WTC11 (cell line): ENCODE measurements around the gene ANO2. TPM values are rescaled to one million over a fixed set of nuclear protein-coding genes. Genes with fewer than 3 reads are reported as not detected.

ENCODE experiments used
- ATAC-seq: fragments of 200-7000 bp; cut with Tn5 transposase; 2 replicates; pipeline ENCODE4 v1.10.0; 2021; ENCODE audit warnings: mild to moderate bottlenecking, moderate library complexity
- CTCF ChIA-PET: fragments of 300-600 bp; sonication (Branson Sonifier 250); formaldehyde crosslinking; loops from one replicate; lab custom pipeline; 2021; ENCODE audit warnings: antibody characterized with exemption; lab: Charles Lee
- POLR2A ChIA-PET: fragments of 350-600 bp; sonication (Branson Sonifier 250); formaldehyde crosslinking; loops from one replicate; lab custom pipeline; 2021; ENCODE audit warnings: antibody characterized with exemption; lab: Charles Lee
- DNase-seq: peaks from one replicate; pipeline ENCODE4 v3.0.0; 2021; ENCODE audit warnings: low spot score
- H3K27ac Mint-ChIP-seq: 2 replicates; pipeline ENCODE4 v1.8.0; 2021; ENCODE audit warnings: mixed read lengths
- H3K27me3 Mint-ChIP-seq: 2 replicates; pipeline ENCODE4 v1.8.0; 2021; ENCODE audit warnings: low read depth, mild to moderate bottlenecking, moderate library complexity, mixed read lengths
- H3K36me3 Mint-ChIP-seq: 2 replicates; pipeline ENCODE4 v1.8.0; 2021; ENCODE audit warnings: mixed read lengths
- H3K4me1 Mint-ChIP-seq: 2 replicates; pipeline ENCODE4 v1.8.0; 2022; ENCODE audit warnings: mixed read lengths
- H3K4me3 Mint-ChIP-seq: 2 replicates; pipeline ENCODE4 v1.8.0; 2021; ENCODE audit warnings: mild to moderate bottlenecking, moderate library complexity, mixed read lengths
- H3K9me3 Mint-ChIP-seq: 2 replicates; pipeline ENCODE4 v1.8.0; 2021; ENCODE audit warnings: mixed read lengths
- CREB1 ChIP-seq: sonication (generic); formaldehyde crosslinking; IDR thresholded peaks from 2 replicates; pipeline ENCODE4 v1.8.0; 2023; ENCODE audit warnings: mild to moderate bottlenecking, missing genetic modification reagents
- CREM ChIP-seq: sonication (generic); formaldehyde crosslinking; IDR thresholded peaks from 2 replicates; pipeline ENCODE4 v1.8.1; 2022; ENCODE audit warnings: mild to moderate bottlenecking, missing genetic modification reagents, moderate library complexity
- ELF4 ChIP-seq: sonication (generic); formaldehyde crosslinking; IDR thresholded peaks from 2 replicates; pipeline ENCODE4 v1.8.1; 2022; ENCODE audit warnings: low read depth, mild to moderate bottlenecking, moderate library complexity, missing genetic modification reagents
- FOXJ3 ChIP-seq: sonication (generic); formaldehyde crosslinking; IDR thresholded peaks from 2 replicates; pipeline ENCODE4 v1.9.0; 2021; ENCODE audit warnings: missing genetic modification reagents, mild to moderate bottlenecking, borderline replicate concordance
- FOXK1 ChIP-seq: sonication (generic); formaldehyde crosslinking; IDR thresholded peaks from 2 replicates; pipeline ENCODE4 v1.8.0; 2022; ENCODE audit warnings: mild to moderate bottlenecking, moderate library complexity, missing genetic modification reagents
- RORB ChIP-seq: fragments of 250-450 bp; sonication (Bioruptor Pico); IDR thresholded peaks from 2 replicates; pipeline ENCODE4 v1.9.0; 2021; ENCODE audit warnings: mild to moderate bottlenecking
- SMAD3 ChIP-seq: sonication (generic); formaldehyde crosslinking; IDR thresholded peaks from 2 replicates; pipeline ENCODE4 v1.8.0; 2022; ENCODE audit warnings: missing genetic modification reagents, mild to moderate bottlenecking, borderline replicate concordance
- ZBTB21 ChIP-seq: sonication (generic); formaldehyde crosslinking; IDR thresholded peaks from 2 replicates; pipeline ENCODE4 v1.8.1; 2023; ENCODE audit warnings: mild to moderate bottlenecking, missing genetic modification reagents, borderline replicate concordance
- ZNF121 ChIP-seq: sonication (generic); formaldehyde crosslinking; IDR thresholded peaks from 2 replicates; pipeline ENCODE4 v1.8.0; 2023; ENCODE audit warnings: missing genetic modification reagents
- ZNF396 ChIP-seq: fragments of 250-450 bp; sonication (Bioruptor Pico); IDR thresholded peaks from 2 replicates; pipeline ENCODE4 v1.8.0; 2021; ENCODE audit warnings: mild to moderate bottlenecking, moderate library complexity, borderline replicate concordance
- total RNA-seq: library from RNA; stranded (reverse); gene quantifications from 3 replicates; pipeline ENCODE4 v1.2.3, GENCODE V29; 2021
- TF ChIP-seq, protein P1 (sequence below): sonication (generic); formaldehyde crosslinking; IDR thresholded peaks from 2 replicates; pipeline ENCODE4 v1.8.1; 2023; ENCODE audit warnings: mild to moderate bottlenecking, moderate library complexity, missing genetic modification reagents
- TF ChIP-seq, protein P2 (sequence below): sonication (generic); formaldehyde crosslinking; conservative IDR thresholded peaks from 2 replicates; pipeline ENCODE4 v1.8.1; 2022; ENCODE audit warnings: mild to moderate bottlenecking, missing genetic modification reagents
- TF ChIP-seq, protein P3 (sequence below): sonication (generic); formaldehyde crosslinking; IDR thresholded peaks from 2 replicates; pipeline ENCODE4 v1.8.0; 2023; ENCODE audit warnings: missing genetic modification reagents, mild to moderate bottlenecking, borderline replicate concordance
- TF ChIP-seq, protein P4 (sequence below): sonication (generic); formaldehyde crosslinking; IDR thresholded peaks from 2 replicates; pipeline ENCODE4 v1.8.0; 2022; ENCODE audit warnings: mild to moderate bottlenecking, missing genetic modification reagents
- TF ChIP-seq, protein P5 (sequence below): fragments of 250-450 bp; sonication (Bioruptor Pico); IDR thresholded peaks from 2 replicates; pipeline ENCODE4 v1.9.0; 2021; ENCODE audit warnings: moderate library complexity, mild to moderate bottlenecking, inconsistent platforms, borderline replicate concordance
- TF ChIP-seq, protein P6 (sequence below): sonication (generic); formaldehyde crosslinking; IDR thresholded peaks from 2 replicates; pipeline ENCODE4 v1.8.1; 2022; ENCODE audit warnings: mild to moderate bottlenecking, moderate library complexity, missing genetic modification reagents
- TF ChIP-seq, protein P7 (sequence below): sonication (generic); formaldehyde crosslinking; IDR thresholded peaks from 2 replicates; pipeline ENCODE4 v1.8.1; 2022; ENCODE audit warnings: missing genetic modification reagents, borderline replicate concordance
- TF ChIP-seq, protein P8 (sequence below): fragments of 250-450 bp; sonication (Bioruptor Pico); IDR thresholded peaks from 2 replicates; pipeline ENCODE4 v1.9.0; 2021; ENCODE audit warnings: mild to moderate bottlenecking

Gene ANO2
- total RNA-seq, 1 experiment from 2014 or later = 2.8 TPM

DNA sequence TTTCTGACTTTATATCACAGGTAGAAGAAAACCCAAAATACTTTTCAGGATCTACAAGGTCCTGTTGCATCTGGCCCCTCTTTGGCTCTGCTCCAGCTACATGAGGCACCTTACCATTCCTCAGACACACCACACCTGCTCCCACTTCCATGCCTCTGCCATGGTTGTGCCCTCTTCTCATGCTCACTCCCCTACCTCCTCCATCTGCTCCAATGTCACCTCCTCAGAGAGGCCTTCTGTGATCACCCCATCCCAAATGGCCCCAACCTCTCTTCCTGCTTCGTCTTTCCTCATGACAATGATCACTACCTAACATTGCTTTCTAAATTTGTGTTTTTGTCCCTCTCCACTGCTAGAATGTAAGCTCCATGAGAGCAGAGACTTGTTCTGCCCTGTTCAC is 174.3 kb downstream of the ANO2 start:
- Mint-ChIP-seq H3K4me3 (no peak overlapping the region), H3K9me3 (peaks cover 4% of the 10 kb centered on the region), H3K4me1 (no peaks in the 10 kb centered on the region), H3K36me3 (no peaks in the 10 kb centered on the region), H3K27ac (no peak overlapping the region), H3K27me3 (no peaks in the 10 kb centered on the region)
- ChIA-PET CTCF (interaction anchor here (0.5 kb wide), 1 partner anchor 825 kb away, joined by 3 read pairs; no protein-coding TSS in a partner anchor), POLR2A (no interaction called here)
- ATAC-seq (no peak), DNase-seq (no peak)
- TF ChIP-seq, protein P1, sequence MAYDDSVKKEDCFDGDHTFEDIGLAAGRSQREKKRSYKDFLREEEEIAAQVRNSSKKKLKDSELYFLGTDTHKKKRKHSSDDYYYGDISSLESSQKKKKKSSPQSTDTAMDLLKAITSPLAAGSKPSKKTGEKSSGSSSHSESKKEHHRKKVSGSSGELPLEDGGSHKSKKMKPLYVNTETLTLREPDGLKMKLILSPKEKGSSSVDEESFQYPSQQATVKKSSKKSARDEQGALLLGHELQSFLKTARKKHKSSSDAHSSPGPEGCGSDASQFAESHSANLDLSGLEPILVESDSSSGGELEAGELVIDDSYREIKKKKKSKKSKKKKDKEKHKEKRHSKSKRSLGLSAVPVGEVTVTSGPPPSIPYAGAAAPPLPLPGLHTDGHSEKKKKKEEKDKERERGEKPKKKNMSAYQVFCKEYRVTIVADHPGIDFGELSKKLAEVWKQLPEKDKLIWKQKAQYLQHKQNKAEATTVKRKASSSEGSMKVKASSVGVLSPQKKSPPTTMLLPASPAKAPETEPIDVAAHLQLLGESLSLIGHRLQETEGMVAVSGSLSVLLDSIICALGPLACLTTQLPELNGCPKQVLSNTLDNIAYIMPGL (CRISPR knock-in tag) = no peak
- TF ChIP-seq, protein P2, sequence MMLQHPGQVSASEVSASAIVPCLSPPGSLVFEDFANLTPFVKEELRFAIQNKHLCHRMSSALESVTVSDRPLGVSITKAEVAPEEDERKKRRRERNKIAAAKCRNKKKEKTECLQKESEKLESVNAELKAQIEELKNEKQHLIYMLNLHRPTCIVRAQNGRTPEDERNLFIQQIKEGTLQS (CRISPR knock-in tag) = no peak
- TF ChIP-seq FOXJ3 = no peak
- TF ChIP-seq, protein P3, sequence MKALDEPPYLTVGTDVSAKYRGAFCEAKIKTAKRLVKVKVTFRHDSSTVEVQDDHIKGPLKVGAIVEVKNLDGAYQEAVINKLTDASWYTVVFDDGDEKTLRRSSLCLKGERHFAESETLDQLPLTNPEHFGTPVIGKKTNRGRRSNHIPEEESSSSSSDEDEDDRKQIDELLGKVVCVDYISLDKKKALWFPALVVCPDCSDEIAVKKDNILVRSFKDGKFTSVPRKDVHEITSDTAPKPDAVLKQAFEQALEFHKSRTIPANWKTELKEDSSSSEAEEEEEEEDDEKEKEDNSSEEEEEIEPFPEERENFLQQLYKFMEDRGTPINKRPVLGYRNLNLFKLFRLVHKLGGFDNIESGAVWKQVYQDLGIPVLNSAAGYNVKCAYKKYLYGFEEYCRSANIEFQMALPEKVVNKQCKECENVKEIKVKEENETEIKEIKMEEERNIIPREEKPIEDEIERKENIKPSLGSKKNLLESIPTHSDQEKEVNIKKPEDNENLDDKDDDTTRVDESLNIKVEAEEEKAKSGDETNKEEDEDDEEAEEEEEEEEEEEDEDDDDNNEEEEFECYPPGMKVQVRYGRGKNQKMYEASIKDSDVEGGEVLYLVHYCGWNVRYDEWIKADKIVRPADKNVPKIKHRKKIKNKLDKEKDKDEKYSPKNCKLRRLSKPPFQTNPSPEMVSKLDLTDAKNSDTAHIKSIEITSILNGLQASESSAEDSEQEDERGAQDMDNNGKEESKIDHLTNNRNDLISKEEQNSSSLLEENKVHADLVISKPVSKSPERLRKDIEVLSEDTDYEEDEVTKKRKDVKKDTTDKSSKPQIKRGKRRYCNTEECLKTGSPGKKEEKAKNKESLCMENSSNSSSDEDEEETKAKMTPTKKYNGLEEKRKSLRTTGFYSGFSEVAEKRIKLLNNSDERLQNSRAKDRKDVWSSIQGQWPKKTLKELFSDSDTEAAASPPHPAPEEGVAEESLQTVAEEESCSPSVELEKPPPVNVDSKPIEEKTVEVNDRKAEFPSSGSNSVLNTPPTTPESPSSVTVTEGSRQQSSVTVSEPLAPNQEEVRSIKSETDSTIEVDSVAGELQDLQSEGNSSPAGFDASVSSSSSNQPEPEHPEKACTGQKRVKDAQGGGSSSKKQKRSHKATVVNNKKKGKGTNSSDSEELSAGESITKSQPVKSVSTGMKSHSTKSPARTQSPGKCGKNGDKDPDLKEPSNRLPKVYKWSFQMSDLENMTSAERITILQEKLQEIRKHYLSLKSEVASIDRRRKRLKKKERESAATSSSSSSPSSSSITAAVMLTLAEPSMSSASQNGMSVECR (CRISPR knock-in tag) = no peak
- TF ChIP-seq, protein P4, sequence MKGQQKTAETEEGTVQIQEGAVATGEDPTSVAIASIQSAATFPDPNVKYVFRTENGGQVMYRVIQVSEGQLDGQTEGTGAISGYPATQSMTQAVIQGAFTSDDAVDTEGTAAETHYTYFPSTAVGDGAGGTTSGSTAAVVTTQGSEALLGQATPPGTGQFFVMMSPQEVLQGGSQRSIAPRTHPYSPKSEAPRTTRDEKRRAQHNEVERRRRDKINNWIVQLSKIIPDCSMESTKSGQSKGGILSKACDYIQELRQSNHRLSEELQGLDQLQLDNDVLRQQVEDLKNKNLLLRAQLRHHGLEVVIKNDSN (CRISPR knock-in tag) = no peak
- TF ChIP-seq, protein P5, sequence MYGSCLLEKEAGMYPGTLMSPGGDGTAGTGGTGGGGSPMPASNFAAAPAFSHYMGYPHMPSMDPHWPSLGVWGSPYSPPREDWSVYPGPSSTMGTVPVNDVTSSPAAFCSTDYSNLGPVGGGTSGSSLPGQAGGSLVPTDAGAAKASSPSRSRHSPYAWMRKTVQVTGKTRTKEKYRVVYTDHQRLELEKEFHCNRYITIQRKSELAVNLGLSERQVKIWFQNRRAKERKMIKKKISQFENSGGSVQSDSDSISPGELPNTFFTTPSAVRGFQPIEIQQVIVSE (CRISPR knock-in tag) = no peak
- TF ChIP-seq, protein P6, sequence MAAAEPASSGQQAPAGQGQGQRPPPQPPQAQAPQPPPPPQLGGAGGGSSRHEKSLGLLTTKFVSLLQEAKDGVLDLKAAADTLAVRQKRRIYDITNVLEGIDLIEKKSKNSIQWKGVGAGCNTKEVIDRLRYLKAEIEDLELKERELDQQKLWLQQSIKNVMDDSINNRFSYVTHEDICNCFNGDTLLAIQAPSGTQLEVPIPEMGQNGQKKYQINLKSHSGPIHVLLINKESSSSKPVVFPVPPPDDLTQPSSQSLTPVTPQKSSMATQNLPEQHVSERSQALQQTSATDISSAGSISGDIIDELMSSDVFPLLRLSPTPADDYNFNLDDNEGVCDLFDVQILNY (CRISPR knock-in tag) = no peak

DNA sequence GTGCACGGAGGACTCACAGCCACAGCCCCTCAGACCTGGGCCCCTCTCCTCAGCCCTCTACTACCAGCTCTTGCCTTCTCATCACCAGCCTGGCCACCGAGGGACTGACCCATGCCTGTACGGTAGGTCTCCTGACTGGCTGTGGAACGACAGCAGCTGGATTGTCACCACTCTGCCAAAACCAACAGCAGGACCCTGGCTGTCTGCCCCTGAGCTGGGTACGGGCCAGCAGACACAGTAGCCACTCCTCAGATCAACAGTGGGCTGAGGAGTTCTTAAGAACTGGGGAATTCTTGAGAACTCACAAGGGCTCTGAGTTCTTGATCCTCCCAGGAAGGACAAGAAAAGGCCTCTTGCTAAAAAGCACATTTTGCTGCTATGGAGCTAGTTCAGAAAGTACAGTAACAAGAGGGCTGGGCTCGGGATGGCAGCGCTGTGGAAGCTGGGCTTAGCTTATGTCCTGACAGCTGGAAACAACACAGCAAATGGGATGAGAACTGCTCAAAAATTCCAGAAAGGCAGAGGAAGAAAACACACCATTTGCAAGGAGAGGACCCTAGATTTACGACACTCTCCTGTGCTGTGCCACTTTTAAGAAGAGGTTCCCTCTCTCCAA is 176.4 kb downstream of the ANO2 start:
- DNase-seq = no peak
- Mint-ChIP-seq H3K27me3 (no peaks in the 10 kb centered on the region), H3K36me3 (no peaks in the 10 kb centered on the region), H3K9me3 (peaks cover 4% of the 10 kb centered on the region), H3K4me1 (0 out of 2 replicates have a peak, but pooled peaks cover 3% of the 10 kb centered on the region), H3K4me3 (no peak overlapping the region), H3K27ac (no peak overlapping the region)
- CTCF ChIA-PET = interaction anchor here (1.9 kb wide), 1 partner anchor 24 kb away, joined by 6 read pairs; no protein-coding TSS in a partner anchor
- ATAC-seq = no peak
- POLR2A ChIA-PET = no interaction called here
- TF ChIP-seq FOXK1 (CRISPR knock-in tag) (no peak), CREB1 (no peak), CREM (CRISPR knock-in tag) (no peak), SMAD3 (CRISPR knock-in tag) (no peak), RORB (CRISPR knock-in tag) (no peak), ZNF121 (CRISPR knock-in tag) (no peak), FOXJ3 (no peak), ZBTB21 (CRISPR knock-in tag) (no peak), ZNF396 (CRISPR knock-in tag) (no peak), ELF4 (CRISPR knock-in tag) (no peak)
- TF ChIP-seq, protein P7, sequence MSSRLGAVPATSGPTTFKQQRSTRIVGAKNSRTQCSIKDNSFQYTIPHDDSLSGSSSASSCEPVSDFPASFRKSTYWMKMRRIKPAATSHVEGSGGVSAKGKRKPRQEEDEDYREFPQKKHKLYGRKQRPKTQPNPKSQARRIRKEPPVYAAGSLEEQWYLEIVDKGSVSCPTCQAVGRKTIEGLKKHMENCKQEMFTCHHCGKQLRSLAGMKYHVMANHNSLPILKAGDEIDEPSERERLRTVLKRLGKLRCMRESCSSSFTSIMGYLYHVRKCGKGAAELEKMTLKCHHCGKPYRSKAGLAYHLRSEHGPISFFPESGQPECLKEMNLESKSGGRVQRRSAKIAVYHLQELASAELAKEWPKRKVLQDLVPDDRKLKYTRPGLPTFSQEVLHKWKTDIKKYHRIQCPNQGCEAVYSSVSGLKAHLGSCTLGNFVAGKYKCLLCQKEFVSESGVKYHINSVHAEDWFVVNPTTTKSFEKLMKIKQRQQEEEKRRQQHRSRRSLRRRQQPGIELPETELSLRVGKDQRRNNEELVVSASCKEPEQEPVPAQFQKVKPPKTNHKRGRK (CRISPR knock-in tag) = no peak
- TF ChIP-seq, protein P1 (CRISPR knock-in tag) = no peak
- TF ChIP-seq, protein P8, sequence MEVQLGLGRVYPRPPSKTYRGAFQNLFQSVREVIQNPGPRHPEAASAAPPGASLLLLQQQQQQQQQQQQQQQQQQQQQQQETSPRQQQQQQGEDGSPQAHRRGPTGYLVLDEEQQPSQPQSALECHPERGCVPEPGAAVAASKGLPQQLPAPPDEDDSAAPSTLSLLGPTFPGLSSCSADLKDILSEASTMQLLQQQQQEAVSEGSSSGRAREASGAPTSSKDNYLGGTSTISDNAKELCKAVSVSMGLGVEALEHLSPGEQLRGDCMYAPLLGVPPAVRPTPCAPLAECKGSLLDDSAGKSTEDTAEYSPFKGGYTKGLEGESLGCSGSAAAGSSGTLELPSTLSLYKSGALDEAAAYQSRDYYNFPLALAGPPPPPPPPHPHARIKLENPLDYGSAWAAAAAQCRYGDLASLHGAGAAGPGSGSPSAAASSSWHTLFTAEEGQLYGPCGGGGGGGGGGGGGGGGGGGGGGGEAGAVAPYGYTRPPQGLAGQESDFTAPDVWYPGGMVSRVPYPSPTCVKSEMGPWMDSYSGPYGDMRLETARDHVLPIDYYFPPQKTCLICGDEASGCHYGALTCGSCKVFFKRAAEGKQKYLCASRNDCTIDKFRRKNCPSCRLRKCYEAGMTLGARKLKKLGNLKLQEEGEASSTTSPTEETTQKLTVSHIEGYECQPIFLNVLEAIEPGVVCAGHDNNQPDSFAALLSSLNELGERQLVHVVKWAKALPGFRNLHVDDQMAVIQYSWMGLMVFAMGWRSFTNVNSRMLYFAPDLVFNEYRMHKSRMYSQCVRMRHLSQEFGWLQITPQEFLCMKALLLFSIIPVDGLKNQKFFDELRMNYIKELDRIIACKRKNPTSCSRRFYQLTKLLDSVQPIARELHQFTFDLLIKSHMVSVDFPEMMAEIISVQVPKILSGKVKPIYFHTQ (CRISPR knock-in tag) = no peak
